Stomach (tissue), 4 donors: ENCODE data around the gene CLMP.

Experiments used
- EP300 ChIP-seq: sonication (generic); formaldehyde crosslinking; IDR thresholded peaks from one replicate; pipeline ENCODE4 v1.6.1; 2017; ENCODE audit warnings: antibody characterized with exemption
- POLR2A ChIP-seq, 4 donors: fragments of 450-650 bp; IDR thresholded peaks; one replicate each; pipeline ENCODE4 v1.6.1; 2016; ENCODE audit warnings: antibody characterized with exemption in 4 of 4, control low read depth in 2 of 4, mild to moderate bottlenecking in 1 of 4, moderate library complexity in 1 of 4
- POLR2AphosphoS5 ChIP-seq, 3 donors: sonication (generic); formaldehyde crosslinking; IDR thresholded peaks; one replicate each; pipeline ENCODE4 v1.6.1; 2016; ENCODE audit warnings: antibody characterized with exemption in 3 of 3
- TF ChIP-seq, protein P1 (sequence below), 7 experiments: fragments of 450-650 bp in 4 of 7; fragments of 200-600 bp in 3 of 7; sonication (generic) in 3 of 7; IDR thresholded peaks; one replicate each; pipeline ENCODE4 v1.5.1; 2016 to 2019; ENCODE audit warnings: antibody characterized with exemption in 7 of 7, control low read depth in 2 of 7, mild to moderate bottlenecking in 1 of 7

DNA sequence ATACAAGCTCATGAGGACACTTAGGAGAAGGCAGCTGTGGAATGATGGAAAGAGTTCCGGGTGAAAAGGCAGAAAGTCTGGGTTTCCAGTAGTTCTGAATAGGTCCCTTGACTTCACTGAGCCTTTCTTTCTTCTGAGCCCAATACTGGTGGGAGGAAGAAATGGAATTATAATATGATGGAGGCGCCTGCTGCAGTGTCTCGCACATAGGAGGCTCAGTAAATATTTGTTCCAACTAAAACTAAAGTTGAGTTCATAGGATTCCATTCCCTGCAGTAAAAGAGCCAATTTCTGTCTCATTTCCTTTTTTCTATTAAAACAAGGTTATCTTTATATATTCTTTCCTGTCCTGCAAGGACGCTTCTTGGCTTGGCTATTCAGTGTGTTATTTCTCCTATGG is 5.2 kb upstream of the CLMP start:
- TF ChIP-seq, protein P1, sequence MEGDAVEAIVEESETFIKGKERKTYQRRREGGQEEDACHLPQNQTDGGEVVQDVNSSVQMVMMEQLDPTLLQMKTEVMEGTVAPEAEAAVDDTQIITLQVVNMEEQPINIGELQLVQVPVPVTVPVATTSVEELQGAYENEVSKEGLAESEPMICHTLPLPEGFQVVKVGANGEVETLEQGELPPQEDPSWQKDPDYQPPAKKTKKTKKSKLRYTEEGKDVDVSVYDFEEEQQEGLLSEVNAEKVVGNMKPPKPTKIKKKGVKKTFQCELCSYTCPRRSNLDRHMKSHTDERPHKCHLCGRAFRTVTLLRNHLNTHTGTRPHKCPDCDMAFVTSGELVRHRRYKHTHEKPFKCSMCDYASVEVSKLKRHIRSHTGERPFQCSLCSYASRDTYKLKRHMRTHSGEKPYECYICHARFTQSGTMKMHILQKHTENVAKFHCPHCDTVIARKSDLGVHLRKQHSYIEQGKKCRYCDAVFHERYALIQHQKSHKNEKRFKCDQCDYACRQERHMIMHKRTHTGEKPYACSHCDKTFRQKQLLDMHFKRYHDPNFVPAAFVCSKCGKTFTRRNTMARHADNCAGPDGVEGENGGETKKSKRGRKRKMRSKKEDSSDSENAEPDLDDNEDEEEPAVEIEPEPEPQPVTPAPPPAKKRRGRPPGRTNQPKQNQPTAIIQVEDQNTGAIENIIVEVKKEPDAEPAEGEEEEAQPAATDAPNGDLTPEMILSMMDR (IDR thresholded peaks at IDR 0.05) = no peak
- TF ChIP-seq POLR2A (IDR thresholded peaks at IDR 0.05) (no peak), EP300 (no peak), POLR2AphosphoS5 (IDR thresholded peaks at IDR 0.05) (no peak)
